Measurements from ENCODE around the gene KIDINS220.

- no peak for TF ChIP-seq CTCF (IDR thresholded peaks at IDR 0.05; ENCODE audit: poor library complexity, severe bottlenecking)
- no peak for TF ChIP-seq MXI1 (conservative IDR thresholded peaks at IDR 0.05; ENCODE audit: poor library complexity, severe bottlenecking)
- no peak for TF ChIP-seq SMC3 (conservative IDR thresholded peaks at IDR 0.05; ENCODE audit: poor library complexity)
- no peak for TF ChIP-seq EZH2 (IDR thresholded peaks at IDR 0.05; ENCODE audit: borderline replicate concordance, insufficient read depth, low read length, poor library complexity, severe bottlenecking)
- TF ChIP-seq TAF1 (IDR thresholded peaks at IDR 0.05; ENCODE audit: low read depth) = no peak
- no peak for TF ChIP-seq EP300 (conservative IDR thresholded peaks at IDR 0.05; ENCODE audit: poor library complexity, severe bottlenecking)
- no peak for TF ChIP-seq POLR2AphosphoS5 (IDR thresholded peaks at IDR 0.05)
- TF ChIP-seq RAD21 (conservative IDR thresholded peaks at IDR 0.05) = no peak
- TF ChIP-seq REST (IDR thresholded peaks at IDR 0.05; ENCODE audit: borderline replicate concordance) = no peak
These were observed 47.4 kb upstream of the KIDINS220 start for GRCh38 chr2:8884812-8885211.
